ENCODE measurements around the gene FKBP5. TPM values are rescaled to one million over a fixed set of nuclear protein-coding genes. Genes with fewer than 3 reads are reported as not detected.

The FKBP5 gene
- total and polyA plus RNA-seq, 10 of the 15 experiments (the other 5 are each of a cell fraction or from before 2014, with no cell fraction given): 29.0 to 123 (median 62.3) TPM

GRCh38 chr6:35719404-35719829 lies 30.7 kb upstream of the FKBP5 start (continued):
- TF ChIP-seq, protein P1, sequence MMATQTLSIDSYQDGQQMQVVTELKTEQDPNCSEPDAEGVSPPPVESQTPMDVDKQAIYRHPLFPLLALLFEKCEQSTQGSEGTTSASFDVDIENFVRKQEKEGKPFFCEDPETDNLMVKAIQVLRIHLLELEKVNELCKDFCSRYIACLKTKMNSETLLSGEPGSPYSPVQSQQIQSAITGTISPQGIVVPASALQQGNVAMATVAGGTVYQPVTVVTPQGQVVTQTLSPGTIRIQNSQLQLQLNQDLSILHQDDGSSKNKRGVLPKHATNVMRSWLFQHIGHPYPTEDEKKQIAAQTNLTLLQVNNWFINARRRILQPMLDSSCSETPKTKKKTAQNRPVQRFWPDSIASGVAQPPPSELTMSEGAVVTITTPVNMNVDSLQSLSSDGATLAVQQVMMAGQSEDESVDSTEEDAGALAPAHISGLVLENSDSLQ (IDR thresholded peaks at IDR 0.05): no peak
- TF ChIP-seq, protein P2, sequence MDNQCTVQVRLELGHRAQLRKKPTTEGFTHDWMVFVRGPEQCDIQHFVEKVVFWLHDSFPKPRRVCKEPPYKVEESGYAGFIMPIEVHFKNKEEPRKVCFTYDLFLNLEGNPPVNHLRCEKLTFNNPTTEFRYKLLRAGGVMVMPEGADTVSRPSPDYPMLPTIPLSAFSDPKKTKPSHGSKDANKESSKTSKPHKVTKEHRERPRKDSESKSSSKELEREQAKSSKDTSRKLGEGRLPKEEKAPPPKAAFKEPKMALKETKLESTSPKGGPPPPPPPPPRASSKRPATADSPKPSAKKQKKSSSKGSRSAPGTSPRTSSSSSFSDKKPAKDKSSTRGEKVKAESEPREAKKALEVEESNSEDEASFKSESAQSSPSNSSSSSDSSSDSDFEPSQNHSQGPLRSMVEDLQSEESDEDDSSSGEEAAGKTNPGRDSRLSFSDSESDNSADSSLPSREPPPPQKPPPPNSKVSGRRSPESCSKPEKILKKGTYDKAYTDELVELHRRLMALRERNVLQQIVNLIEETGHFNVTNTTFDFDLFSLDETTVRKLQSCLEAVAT (IDR thresholded peaks at IDR 0.05): 0 out of 2 replicates have a peak, but pooled peaks have one; percentile 24
- TF ChIP-seq, protein P3, sequence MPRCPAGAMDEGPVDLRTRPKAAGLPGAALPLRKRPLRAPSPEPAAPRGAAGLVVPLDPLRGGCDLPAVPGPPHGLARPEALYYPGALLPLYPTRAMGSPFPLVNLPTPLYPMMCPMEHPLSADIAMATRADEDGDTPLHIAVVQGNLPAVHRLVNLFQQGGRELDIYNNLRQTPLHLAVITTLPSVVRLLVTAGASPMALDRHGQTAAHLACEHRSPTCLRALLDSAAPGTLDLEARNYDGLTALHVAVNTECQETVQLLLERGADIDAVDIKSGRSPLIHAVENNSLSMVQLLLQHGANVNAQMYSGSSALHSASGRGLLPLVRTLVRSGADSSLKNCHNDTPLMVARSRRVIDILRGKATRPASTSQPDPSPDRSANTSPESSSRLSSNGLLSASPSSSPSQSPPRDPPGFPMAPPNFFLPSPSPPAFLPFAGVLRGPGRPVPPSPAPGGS (IDR thresholded peaks at IDR 0.05; ENCODE audit: borderline replicate concordance, insufficient read depth, low read depth, low read length, poor library complexity, severe bottlenecking): no peak
- TF ChIP-seq NR2C1 (IDR thresholded peaks at IDR 0.05): no peak
- no peak for TF ChIP-seq MXI1 (IDR thresholded peaks at IDR 0.05; ENCODE audit: low read depth, low read length)
- TF ChIP-seq KDM1A (IDR thresholded peaks at IDR 0.05; ENCODE audit: borderline replicate concordance): no peak
- no peak for TF ChIP-seq CHD4 (IDR thresholded peaks at IDR 0.05)
- 0 out of 2 replicates have a peak, but pooled peaks have one; percentile 51 for TF ChIP-seq CREM (IDR thresholded peaks at IDR 0.05; ENCODE audit: low read depth)
- TF ChIP-seq, protein P4, sequence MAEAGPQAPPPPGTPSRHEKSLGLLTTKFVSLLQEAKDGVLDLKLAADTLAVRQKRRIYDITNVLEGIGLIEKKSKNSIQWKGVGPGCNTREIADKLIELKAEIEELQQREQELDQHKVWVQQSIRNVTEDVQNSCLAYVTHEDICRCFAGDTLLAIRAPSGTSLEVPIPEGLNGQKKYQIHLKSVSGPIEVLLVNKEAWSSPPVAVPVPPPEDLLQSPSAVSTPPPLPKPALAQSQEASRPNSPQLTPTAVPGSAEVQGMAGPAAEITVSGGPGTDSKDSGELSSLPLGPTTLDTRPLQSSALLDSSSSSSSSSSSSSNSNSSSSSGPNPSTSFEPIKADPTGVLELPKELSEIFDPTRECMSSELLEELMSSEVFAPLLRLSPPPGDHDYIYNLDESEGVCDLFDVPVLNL (IDR thresholded peaks at IDR 0.05; ENCODE audit: low read depth, low read length): no peak
- TF ChIP-seq RCOR1 (conservative IDR thresholded peaks at IDR 0.05; ENCODE audit: low read depth, low read length): no peak
- TF ChIP-seq RBBP5 (conservative IDR thresholded peaks at IDR 0.05): no peak
- TF ChIP-seq E2F8 (IDR thresholded peaks at IDR 0.05; ENCODE audit: low read depth, partially characterized antibody): no peak
- TF ChIP-seq SUPT20H (IDR thresholded peaks at IDR 0.05; ENCODE audit: borderline replicate concordance, control insufficient read depth, low read depth, low read length): no peak
- TF ChIP-seq SP1 (IDR thresholded peaks at IDR 0.05; ENCODE audit: low read depth, low read length): no peak
- TF ChIP-seq USF2 (IDR thresholded peaks at IDR 0.05; ENCODE audit: borderline replicate concordance, low read depth, low read length): no peak
- TF ChIP-seq TCF7 (IDR thresholded peaks at IDR 0.05; ENCODE audit: borderline replicate concordance): no peak

All from GM12878 (cell line).